Left lung (tissue), 10 donors: ENCODE results near the gene ANTXR2. TPM values are rescaled to one million over a fixed set of nuclear protein-coding genes. Genes with fewer than 3 reads are reported as not detected.

ENCODE experiments used
- ATAC-seq: fragments of 200-7000 bp; cut with Tn5 transposase; one replicate; pipeline ENCODE4 v1.9.1; 2020; ENCODE audit warnings: moderate library complexity
- DNase-seq, 4 donors: peaks; one replicate each; pipeline ENCODE4 v3.0.0-alpha.2; 2013 to 2020
- H3K27ac ChIP-seq, 2 donors: fragments of 200-600 bp; sonication (generic) in 1 of 2; one replicate each; pipeline versions ENCODE4 v1.5.0 to v1.8.0; 2020 to 2021
- H3K27me3 ChIP-seq, 2 donors: fragments of 200-600 bp; sonication (generic) in 1 of 2; one replicate each; pipeline versions ENCODE4 v1.5.0 to v1.8.0; 2020 to 2021
- H3K36me3 ChIP-seq, 2 donors: fragments of 200-600 bp; sonication (generic) in 1 of 2; one replicate each; pipeline versions ENCODE4 v1.5.0 to v1.8.0; 2020 to 2021
- H3K4me1 ChIP-seq, 2 donors: fragments of 200-600 bp; one replicate each; pipeline ENCODE4 v1.8.0; 2021
- H3K4me3 ChIP-seq, 2 donors: fragments of 200-600 bp; sonication (generic) in 1 of 2; one replicate each; pipeline versions ENCODE4 v1.5.0 to v1.8.0; 2020 to 2021; ENCODE audit warnings: mild to moderate bottlenecking in 1 of 2
- H3K9me3 ChIP-seq, 2 donors: fragments of 200-600 bp; sonication (generic) in 1 of 2; one replicate each; pipeline versions ENCODE4 v1.5.0 to v1.8.0; 2020 to 2021
- intact Hi-C, 2 donors: fragments of 100-400 bp; cut with DNase I; formaldehyde crosslinking; loops; one replicate each; pipeline versions ENCODE4 v1.11.2 to v1.14.2; 2022
- polyA plus RNA-seq, 6 donors: library from polyadenylated mRNA; unstranded; fragments of 120-200 nt; gene quantifications; one replicate each; pipeline ENCODE4 v1.2.1, GENCODE V29; 2013; ENCODE audit not compliant: insufficient read length in 6 of 6
- total RNA-seq, 2 donors: library from RNA; stranded (reverse); fragmentation: NEBNext Ultra II Directional; extraction: Animal tissue kit (Norgen Biotek cat#: 25700); gene quantifications; one replicate each; pipeline ENCODE4 v1.2.1, GENCODE V29; 2021
- TF ChIP-seq, protein P1 (sequence below), 2 donors: fragments of 200-600 bp; sonication (generic) in 1 of 2; IDR thresholded peaks; one replicate each; pipeline versions ENCODE4 v1.5.0 to v1.8.0; 2021; ENCODE audit warnings: antibody characterized with exemption in 2 of 2
- donor health status: DM: no; HTN: yes; CAD: no.
- donor health status: DM: no; HTN: no; CAD: no.

Gene ANTXR2
- total and polyA plus RNA-seq, 8 donors, result 45.6 to 73.3 (median 66.1) TPM

DNA sequence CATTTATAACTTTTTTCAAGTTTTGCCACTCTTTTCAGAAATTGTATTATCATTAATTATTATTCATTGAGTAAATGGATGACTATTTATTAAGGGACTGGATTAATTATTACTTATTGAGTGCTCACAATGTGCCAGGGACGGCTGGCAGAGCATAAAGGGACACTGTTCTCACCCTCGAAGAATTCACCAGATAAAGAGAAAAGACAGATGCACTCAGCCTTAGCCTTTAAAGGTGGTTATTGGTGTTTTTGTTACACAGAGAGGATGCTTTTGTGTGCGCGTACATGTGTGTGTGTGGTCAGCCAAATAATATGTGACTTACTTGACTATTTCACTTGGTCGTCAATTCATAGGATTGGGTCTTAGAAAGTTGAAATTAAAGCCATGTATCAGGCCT lies 187.0 kb downstream of the ANTXR2 start:
- TF ChIP-seq, protein P1, sequence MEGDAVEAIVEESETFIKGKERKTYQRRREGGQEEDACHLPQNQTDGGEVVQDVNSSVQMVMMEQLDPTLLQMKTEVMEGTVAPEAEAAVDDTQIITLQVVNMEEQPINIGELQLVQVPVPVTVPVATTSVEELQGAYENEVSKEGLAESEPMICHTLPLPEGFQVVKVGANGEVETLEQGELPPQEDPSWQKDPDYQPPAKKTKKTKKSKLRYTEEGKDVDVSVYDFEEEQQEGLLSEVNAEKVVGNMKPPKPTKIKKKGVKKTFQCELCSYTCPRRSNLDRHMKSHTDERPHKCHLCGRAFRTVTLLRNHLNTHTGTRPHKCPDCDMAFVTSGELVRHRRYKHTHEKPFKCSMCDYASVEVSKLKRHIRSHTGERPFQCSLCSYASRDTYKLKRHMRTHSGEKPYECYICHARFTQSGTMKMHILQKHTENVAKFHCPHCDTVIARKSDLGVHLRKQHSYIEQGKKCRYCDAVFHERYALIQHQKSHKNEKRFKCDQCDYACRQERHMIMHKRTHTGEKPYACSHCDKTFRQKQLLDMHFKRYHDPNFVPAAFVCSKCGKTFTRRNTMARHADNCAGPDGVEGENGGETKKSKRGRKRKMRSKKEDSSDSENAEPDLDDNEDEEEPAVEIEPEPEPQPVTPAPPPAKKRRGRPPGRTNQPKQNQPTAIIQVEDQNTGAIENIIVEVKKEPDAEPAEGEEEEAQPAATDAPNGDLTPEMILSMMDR (IDR thresholded peaks at IDR 0.05), result no peak
- H3K4me1 ChIP-seq, result no peaks in the 10 kb centered on the region
- no peak overlapping the region for H3K4me3 ChIP-seq
- no peaks in the 10 kb centered on the region for H3K27me3 ChIP-seq
- H3K9me3 ChIP-seq, result peaks cover 0 to 2% of the 10 kb centered on the region in 2 donors
- no peaks in the 10 kb centered on the region for H3K36me3 ChIP-seq
- intact Hi-C loops, result no loop called here
- H3K27ac ChIP-seq, result no peak overlapping the region
- DNase-seq (no peak), ATAC-seq (no peak)

DNA sequence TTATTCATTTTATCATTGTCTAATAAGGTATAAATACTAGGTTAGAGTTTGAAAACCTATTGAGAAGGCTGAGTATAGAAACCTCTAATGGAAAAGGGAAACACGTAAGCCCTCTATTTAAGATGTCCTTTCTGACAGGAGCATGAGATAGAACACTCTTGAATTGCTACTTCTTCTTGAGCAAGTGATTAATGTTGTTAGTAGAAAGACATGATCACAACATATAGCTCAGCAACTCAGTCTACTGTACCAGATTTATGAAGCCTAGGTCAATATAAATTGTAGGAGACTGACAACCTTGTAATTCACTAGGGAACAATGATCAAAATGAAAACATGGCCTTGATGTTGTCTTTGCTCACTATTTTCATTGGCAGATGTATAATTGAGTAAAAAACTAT lies 189.7 kb downstream of the ANTXR2 start:
- Histone ChIP-seq H3K4me3 (no peak overlapping the region), H3K36me3 (no peaks in the 10 kb centered on the region), H3K4me1 (no peaks in the 10 kb centered on the region), H3K27ac (no peak overlapping the region), H3K9me3 (no peaks in the 10 kb centered on the region), H3K27me3 (no peaks in the 10 kb centered on the region)
- intact Hi-C loops, result no loop called here
- ATAC-seq, result no peak
- DNase-seq, result no peak
- TF ChIP-seq, protein P1 (IDR thresholded peaks at IDR 0.05), result no peak

DNA sequence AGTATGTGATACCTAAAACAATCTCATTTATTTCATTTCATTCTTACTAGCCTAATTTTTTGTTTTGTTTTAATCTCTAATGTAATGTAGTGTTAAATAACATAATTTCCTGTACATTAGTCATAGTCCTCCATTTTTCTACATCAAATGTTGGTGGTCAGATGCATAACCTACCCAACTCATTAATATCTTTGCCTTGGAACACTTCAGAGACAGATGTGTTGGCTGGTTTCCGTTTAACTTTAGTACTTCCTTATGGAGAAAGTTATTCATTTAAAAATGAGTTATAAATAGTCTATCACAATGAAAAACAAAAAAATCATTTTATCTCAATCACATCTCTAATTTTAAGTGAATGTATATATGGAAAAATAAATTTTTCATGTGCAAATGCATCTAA lies 190.2 kb downstream of the ANTXR2 start:
- Histone ChIP-seq H3K9me3 (no peaks in the 10 kb centered on the region), H3K4me1 (no peaks in the 10 kb centered on the region), H3K36me3 (no peaks in the 10 kb centered on the region), H3K27ac (no peak overlapping the region), H3K27me3 (no peaks in the 10 kb centered on the region), H3K4me3 (no peak overlapping the region)
- intact Hi-C loops, result no loop called here
- DNase-seq (no peak), ATAC-seq (no peak)
- TF ChIP-seq, protein P1 (IDR thresholded peaks at IDR 0.05), result no peak

DNA sequence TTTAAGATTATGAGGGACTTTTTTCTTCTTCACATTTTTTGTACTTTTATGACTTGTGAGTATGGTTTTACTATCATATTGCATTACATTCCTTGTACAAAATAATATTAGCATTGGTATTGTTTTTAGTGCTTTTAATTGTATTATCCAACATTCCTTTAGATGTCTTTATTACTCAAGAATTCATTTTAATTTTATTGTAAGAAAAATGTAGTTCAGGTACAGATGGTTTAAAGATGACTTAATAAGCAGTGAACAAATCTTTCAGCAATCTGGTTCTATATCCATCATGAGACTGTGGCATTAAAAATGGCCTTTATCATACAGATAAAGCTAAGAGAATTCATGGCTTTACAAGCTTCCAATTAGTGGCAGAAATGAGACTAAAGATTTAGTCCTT lies 191.6 kb downstream of the ANTXR2 start:
- H3K4me1 ChIP-seq, result no peaks in the 10 kb centered on the region
- ATAC-seq, result no peak
- no peaks in the 10 kb centered on the region for H3K36me3 ChIP-seq
- no peaks in the 10 kb centered on the region for H3K27me3 ChIP-seq
- intact Hi-C loops, result no loop called here
- no peak for DNase-seq
- no peak overlapping the region for H3K4me3 ChIP-seq
- H3K27ac ChIP-seq, result no peak overlapping the region
- H3K9me3 ChIP-seq, result no peaks in the 10 kb centered on the region
- TF ChIP-seq, protein P1 (IDR thresholded peaks at IDR 0.05), result no peak

DNA sequence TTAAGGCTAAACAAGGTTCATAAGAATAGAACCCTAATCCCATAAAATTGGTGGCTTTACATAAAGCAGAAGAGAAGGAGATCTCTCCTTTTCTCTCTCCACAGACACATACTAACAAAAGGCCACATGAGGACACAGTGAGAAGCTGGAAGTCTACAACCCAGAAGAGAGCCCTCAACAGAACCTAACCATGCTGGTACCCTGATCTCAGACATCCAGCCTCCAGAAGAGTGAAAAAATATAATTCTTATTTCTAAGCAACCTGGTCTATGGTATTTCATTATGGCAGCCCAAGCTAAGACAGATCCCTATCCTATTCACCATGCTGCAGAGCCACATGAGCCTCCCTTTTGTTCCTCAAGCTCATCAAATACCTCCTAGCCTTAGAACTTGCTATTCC lies 195.5 kb downstream of the ANTXR2 start:
- DNase-seq (no peak), ATAC-seq (no peak)
- no peak overlapping the region for H3K27ac ChIP-seq
- TF ChIP-seq, protein P1 (IDR thresholded peaks at IDR 0.05), result no peak
- H3K27me3 ChIP-seq, result no peaks in the 10 kb centered on the region
- no peaks in the 10 kb centered on the region for H3K9me3 ChIP-seq
- H3K4me3 ChIP-seq, result no peak overlapping the region
- intact Hi-C loops, result no loop called here
- H3K36me3 ChIP-seq, result no peaks in the 10 kb centered on the region
- H3K4me1 ChIP-seq, result no peaks in the 10 kb centered on the region
